ENCODE data around the gene MVB12B.

The MVB12B gene

GRCh38 chr9:126485662-126486061, 159.0 kb downstream of the MVB12B start:
- DNase-seq (ENCODE audit: low spot score), result no peak
- ChIA-PET CTCF (interaction anchor here (0.5 to 0.7 kb wide), 2 partner anchors 14 to 528 kb away, joined by 3 to 4 read pairs; no protein-coding TSS in a partner anchor), POLR2A (ENCODE audit: low non-redundant PET) (no interaction called here)
- TF ChIP-seq CTCF (conservative IDR thresholded peaks at IDR 0.05; ENCODE audit: low read depth), result no peak
- H3K27ac ChIP-seq, result no peak overlapping the region

GRCh38 chr9:126486276-126486675, 159.6 kb downstream of the MVB12B start:
- ChIA-PET POLR2A (ENCODE audit: low non-redundant PET) (no interaction called here), CTCF (interaction anchor here (0.5 kb wide), 1 partner anchor 528 kb away, joined by 3 read pairs; no protein-coding TSS in a partner anchor)
- TF ChIP-seq CTCF (conservative IDR thresholded peaks at IDR 0.05; ENCODE audit: low read depth), result no peak
- H3K27ac ChIP-seq, result no peak overlapping the region
- DNase-seq (ENCODE audit: low spot score), result no peak

GRCh38 chr9:126487856-126488255, 161.2 kb downstream of the MVB12B start:
- DNase-seq (ENCODE audit: low spot score), result no peak
- H3K27ac ChIP-seq, result no peak overlapping the region
- POLR2A ChIA-PET (ENCODE audit: low non-redundant PET), result no interaction called here
- CTCF ChIA-PET, result interaction anchor here (1.0 to 1.2 kb wide), 2 partner anchors 89 to 1080 kb away, joined by 3 to 5 read pairs; no protein-coding TSS in a partner anchor
- TF ChIP-seq CTCF (conservative IDR thresholded peaks at IDR 0.05; ENCODE audit: low read depth), result no peak

GRCh38 chr9:126488310-126488709, 161.7 kb downstream of the MVB12B start:
- ChIA-PET POLR2A (ENCODE audit: low non-redundant PET) (no interaction called here), CTCF (interaction anchor here (0.6 to 1.0 kb wide), 2 partner anchors 49 to 90 kb away, joined by 3 to 5 read pairs; no protein-coding TSS in a partner anchor)
- no peak overlapping the region for H3K27ac ChIP-seq
- no peak for DNase-seq (ENCODE audit: low spot score)
- TF ChIP-seq CTCF (conservative IDR thresholded peaks at IDR 0.05; ENCODE audit: low read depth), result no peak

GRCh38 chr9:126488881-126489404, 162.3 kb downstream of the MVB12B start:
- DNase-seq (ENCODE audit: low spot score), result no peak
- CTCF ChIA-PET, result interaction anchor here (0.6 kb wide), 1 partner anchor 49 kb away, joined by 3 read pairs; no protein-coding TSS in a partner anchor
- POLR2A ChIA-PET (ENCODE audit: low non-redundant PET), result no interaction called here
- H3K27ac ChIP-seq, result no peak overlapping the region
- no peak for TF ChIP-seq CTCF (conservative IDR thresholded peaks at IDR 0.05; ENCODE audit: low read depth)

- ChIA-PET CTCF (interaction anchor here (2.2 kb wide), 1 partner anchor 91 kb away, joined by 8 read pairs; no protein-coding TSS in a partner anchor), POLR2A (ENCODE audit: low non-redundant PET) (no interaction called here)
- no peak for TF ChIP-seq CTCF (conservative IDR thresholded peaks at IDR 0.05; ENCODE audit: low read depth)
- H3K27ac ChIP-seq, result no peak overlapping the region
- no peak for DNase-seq (ENCODE audit: low spot score)
Measured at GRCh38 chr9:126489581-126490213, 163.1 kb downstream of the MVB12B start.

Data from RWPE1 (cell line).